Mesenchymal stem cell (in vitro differentiated cells and primary cell): ENCODE data around the gene CENPN.
A peak's percentile ranks its signal among the peaks of the same experiment; 100 is the strongest.

Source experiments
- DNase-seq: peaks from one replicate; pipeline ENCODE4 v3.0.0-alpha.2; 2013
- H2AFZ ChIP-seq: one replicate; pipeline ENCODE4 v1.6.1; 2013; ENCODE audit warnings: low read depth, mild to moderate bottlenecking, control low read depth, inconsistent platforms, low read length, moderate library complexity
- H2AK5ac ChIP-seq: 2 replicates; pipeline ENCODE4 v1.6.1; 2013; ENCODE audit warnings: low read length, moderate library complexity, mild to moderate bottlenecking, inconsistent platforms; ENCODE audit not compliant: severe bottlenecking
- H2BK120ac ChIP-seq: one replicate; pipeline ENCODE4 v1.6.1; 2013; ENCODE audit warnings: low read depth, mild to moderate bottlenecking, inconsistent platforms, low read length, moderate library complexity
- H2BK12ac ChIP-seq, 2 experiments: one replicate each; pipeline ENCODE4 v1.6.1; 2013; ENCODE audit warnings: inconsistent platforms in 2 of 2, low read length in 2 of 2, mild to moderate bottlenecking in 2 of 2, moderate library complexity in 2 of 2, control low read depth in 1 of 2
- H2BK15ac ChIP-seq: one replicate; pipeline ENCODE4 v1.6.1; 2013; ENCODE audit warnings: mild to moderate bottlenecking, low read depth, inconsistent platforms; ENCODE audit not compliant: poor library complexity, severe bottlenecking
- H2BK5ac ChIP-seq: 2 replicates; pipeline ENCODE4 v1.6.1; 2013; ENCODE audit warnings: low read depth, mild to moderate bottlenecking, low read length, control low read depth, inconsistent platforms; ENCODE audit not compliant: poor library complexity, severe bottlenecking
- H3K14ac ChIP-seq, 2 experiments: one replicate each; pipeline ENCODE4 v1.6.1; 2013; ENCODE audit warnings: inconsistent platforms in 2 of 2, low read length in 2 of 2, control low read depth in 1 of 2, mild to moderate bottlenecking in 1 of 2, moderate library complexity in 1 of 2
- H3K18ac ChIP-seq, 2 experiments: one replicate each; pipeline ENCODE4 v1.6.1; 2013; ENCODE audit warnings: inconsistent platforms in 2 of 2, low read length in 2 of 2, control low read depth in 1 of 2, low read depth in 1 of 2, mild to moderate bottlenecking in 1 of 2
- H3K23ac ChIP-seq, 2 experiments: one replicate each; pipeline ENCODE4 v1.6.1; 2013; ENCODE audit warnings: inconsistent platforms in 2 of 2, low read length in 2 of 2, mild to moderate bottlenecking in 2 of 2, moderate library complexity in 2 of 2, control low read depth in 1 of 2
- H3K27ac ChIP-seq: 2 replicates; pipeline ENCODE4 v1.5.1; 2013; ENCODE audit warnings: mild to moderate bottlenecking, moderate library complexity, low read length, control low read depth, inconsistent platforms; ENCODE audit not compliant: poor library complexity, severe bottlenecking
- H3K27me3 ChIP-seq, 2 experiments: 2 replicates each; pipeline versions ENCODE4 v1.6.1 to v1.7.0; 2013; ENCODE audit warnings: low read length in 2 of 2, mild to moderate bottlenecking in 2 of 2, moderate library complexity in 2 of 2, control low read depth in 1 of 2, inconsistent platforms in 1 of 2; ENCODE audit not compliant: control insufficient read depth in 1 of 2, insufficient read depth in 1 of 2
- H3K36me3 ChIP-seq, 2 experiments: 2 replicates each; pipeline versions ENCODE4 v1.6.1 to v1.7.0; 2013; ENCODE audit warnings: low read length in 2 of 2, control low read depth in 1 of 2, inconsistent platforms in 1 of 2, low read depth in 1 of 2, mild to moderate bottlenecking in 1 of 2; ENCODE audit not compliant: insufficient read depth in 2 of 2, control insufficient read depth in 1 of 2
- H3K4ac ChIP-seq, 2 experiments: one replicate each; pipeline ENCODE4 v1.6.1; 2013; ENCODE audit warnings: inconsistent platforms in 2 of 2, low read length in 2 of 2, mild to moderate bottlenecking in 2 of 2, moderate library complexity in 2 of 2, control low read depth in 1 of 2, low read depth in 1 of 2
- H3K4me1 ChIP-seq: 2 replicates; pipeline ENCODE4 v1.6.1; 2013; ENCODE audit warnings: low read depth, low read length, control low read depth; ENCODE audit not compliant: control insufficient read depth, insufficient read depth
- H3K4me2 ChIP-seq: 2 replicates; pipeline ENCODE4 v1.6.1; 2013; ENCODE audit warnings: low read length, mild to moderate bottlenecking, inconsistent platforms; ENCODE audit not compliant: poor library complexity, severe bottlenecking
- H3K4me3 ChIP-seq, 2 experiments: 2 replicates each; pipeline versions ENCODE4 v1.5.1 to v1.7.0; 2013; ENCODE audit warnings: low read length in 2 of 2, mild to moderate bottlenecking in 2 of 2, control low read depth in 1 of 2, low read depth in 1 of 2; ENCODE audit not compliant: insufficient read depth in 1 of 2
- H3K79me1 ChIP-seq: replicated peaks from 2 replicates; pipeline ENCODE4 v1.6.1; 2013; ENCODE audit warnings: mild to moderate bottlenecking, control low read depth, low read length, inconsistent platforms; ENCODE audit not compliant: poor library complexity, severe bottlenecking
- H3K9ac ChIP-seq: 2 replicates; pipeline ENCODE4 v1.7.0; 2013; ENCODE audit warnings: mild to moderate bottlenecking, low read length, moderate library complexity
- H3K9me3 ChIP-seq: 2 replicates; pipeline ENCODE4 v1.7.0; 2013; ENCODE audit warnings: mild to moderate bottlenecking, low read length; ENCODE audit not compliant: control insufficient read depth
- H4K8ac ChIP-seq: one replicate; pipeline ENCODE4 v1.6.1; 2013; ENCODE audit warnings: inconsistent platforms, mild to moderate bottlenecking, low read length, moderate library complexity
- H4K91ac ChIP-seq: one replicate; pipeline ENCODE4 v1.6.1; 2013; ENCODE audit warnings: mild to moderate bottlenecking, low read length, inconsistent platforms
- WGBS: methylation state at CpG from one replicate; pipeline ENCODE4 v1.1.7; 2013; ENCODE audit warnings: mixed read lengths; 5-methylcytosine and 5-hydroxymethylcytosine counted together

Gene CENPN

GRCh38 chr16:81018496-81018895 is 11.5 kb downstream of the CENPN start:
- Histone ChIP-seq H3K9me3 (no peaks in the 10 kb centered on the region), H2AFZ (no peak overlapping the region), H2BK120ac (no peak overlapping the region), H3K23ac (no peak overlapping the region), H2BK12ac (no peak overlapping the region), H4K8ac (no peak overlapping the region), H3K27ac (no peak overlapping the region), H3K9ac (no peak overlapping the region), H3K14ac (no peak overlapping the region), H2BK5ac (no peak overlapping the region), H3K4ac (no peak overlapping the region), H3K18ac (no peak overlapping the region), H2AK5ac (no peak overlapping the region), H3K4me3 (no peak overlapping the region), H3K4me1 (no peaks in the 10 kb centered on the region), H3K36me3 (peaks cover 18 to 74% of the 10 kb centered on the region in 2 experiments), H4K91ac (no peak overlapping the region), H2BK15ac (no peak overlapping the region), H3K4me2 (no peak overlapping the region), H3K27me3 (no peaks in the 10 kb centered on the region), H3K79me1 (peaks cover 4% of the 10 kb centered on the region)
- WGBS, result 100% methylated on average over 2 of the region's 2 CpGs
- DNase-seq, result no peak

DNA sequence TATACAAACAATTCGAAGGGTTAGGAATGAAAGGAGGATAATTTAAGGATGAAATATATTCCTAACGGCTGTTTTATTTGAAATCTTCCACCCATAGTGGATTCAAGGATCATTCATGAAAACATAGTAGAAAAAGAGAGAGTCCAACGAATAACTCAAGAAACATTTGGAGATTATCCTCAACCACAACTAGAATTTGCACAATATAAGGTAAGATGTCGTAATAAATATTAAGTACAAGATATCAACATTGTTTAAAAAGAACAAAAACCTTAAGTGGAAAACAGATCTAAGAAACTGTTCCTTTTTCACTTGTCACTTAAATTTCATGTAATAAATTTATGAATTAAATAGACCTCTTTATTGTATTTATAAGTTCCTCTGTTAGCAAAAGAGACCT is 19.4 kb downstream of the CENPN start:
- Histone ChIP-seq H3K4me1 (no peaks in the 10 kb centered on the region), H3K4me3 (no peak overlapping the region), H4K91ac (no peak overlapping the region), H3K18ac (no peak overlapping the region), H2BK12ac (no peak overlapping the region), H3K36me3 (peaks cover 0 to 45% of the 10 kb centered on the region in 2 experiments), H2BK120ac (no peak overlapping the region), H2AK5ac (no peak overlapping the region), H4K8ac (no peak overlapping the region), H2AFZ (no peak overlapping the region), H3K4ac (no peak overlapping the region), H3K14ac (no peak overlapping the region), H3K27me3 (no peaks in the 10 kb centered on the region), H2BK15ac (no peak overlapping the region), H3K23ac (no peak overlapping the region), H3K9ac (no peak overlapping the region), H2BK5ac (no peak overlapping the region), H3K27ac (no peak overlapping the region), H3K79me1 (no peaks in the 10 kb centered on the region), H3K4me2 (no peak overlapping the region), H3K9me3 (no peaks in the 10 kb centered on the region)
- DNase-seq, result no peak
- 100% methylated on average over 1 of the region's 4 CpGs for WGBS

DNA sequence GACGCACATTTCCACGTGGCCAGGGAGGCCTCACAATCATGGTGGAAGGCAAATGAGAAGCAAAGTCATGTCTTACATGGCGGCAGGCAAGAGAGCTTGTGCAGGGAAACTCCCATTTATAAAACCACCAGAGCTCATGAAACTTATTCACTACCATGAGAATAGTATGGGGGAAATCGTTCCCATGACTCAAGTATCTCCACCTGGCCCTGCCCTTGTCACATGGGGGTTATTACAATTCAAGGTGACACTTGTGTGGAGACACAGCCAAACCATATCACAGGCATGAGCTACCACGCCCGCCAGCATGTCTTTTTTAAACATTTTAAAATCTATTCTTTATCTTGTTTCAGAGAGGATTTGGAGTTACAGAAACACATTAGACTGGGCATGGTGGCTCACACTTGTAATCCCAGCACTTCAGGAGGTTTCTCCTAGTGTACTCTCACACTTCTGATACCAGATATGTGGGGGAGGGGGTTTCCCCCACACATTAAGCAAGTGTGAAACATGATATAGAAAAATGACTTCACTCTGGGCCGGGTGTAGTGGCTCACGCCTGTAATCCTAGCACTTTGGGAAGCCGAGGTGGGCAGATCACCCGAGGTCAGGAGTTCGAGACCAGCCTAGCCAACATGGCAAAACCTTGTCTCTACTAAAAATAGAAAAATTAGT is 23.1 kb downstream of the CENPN start:
- no peak overlapping the region for H3K18ac ChIP-seq
- H3K4me1 ChIP-seq, result no peaks in the 10 kb centered on the region
- H3K27me3 ChIP-seq, result no peaks in the 10 kb centered on the region
- H3K36me3 ChIP-seq, result peaks cover 0 to 23% of the 10 kb centered on the region in 2 experiments
- no peak overlapping the region for H4K91ac ChIP-seq
- no peak for DNase-seq
- H3K4me3 ChIP-seq, result no peak overlapping the region
- H2BK15ac ChIP-seq, result no peak overlapping the region
- no peak overlapping the region for H3K14ac ChIP-seq
- H2BK120ac ChIP-seq, result no peak overlapping the region
- no peak overlapping the region for H2BK5ac ChIP-seq
- H2BK12ac ChIP-seq, result no peak overlapping the region
- no peak overlapping the region for H4K8ac ChIP-seq
- no peaks in the 10 kb centered on the region for H3K9me3 ChIP-seq
- H3K79me1 ChIP-seq, result no peaks in the 10 kb centered on the region
- H3K9ac ChIP-seq, result no peak overlapping the region
- no peak overlapping the region for H2AFZ ChIP-seq
- 98% methylated on average over 8 of the region's 11 CpGs for WGBS
- no peak overlapping the region for H3K4ac ChIP-seq
- no peak overlapping the region for H2AK5ac ChIP-seq
- no peak overlapping the region for H3K27ac ChIP-seq
- no peak overlapping the region for H3K4me2 ChIP-seq
- no peak overlapping the region for H3K23ac ChIP-seq

DNA sequence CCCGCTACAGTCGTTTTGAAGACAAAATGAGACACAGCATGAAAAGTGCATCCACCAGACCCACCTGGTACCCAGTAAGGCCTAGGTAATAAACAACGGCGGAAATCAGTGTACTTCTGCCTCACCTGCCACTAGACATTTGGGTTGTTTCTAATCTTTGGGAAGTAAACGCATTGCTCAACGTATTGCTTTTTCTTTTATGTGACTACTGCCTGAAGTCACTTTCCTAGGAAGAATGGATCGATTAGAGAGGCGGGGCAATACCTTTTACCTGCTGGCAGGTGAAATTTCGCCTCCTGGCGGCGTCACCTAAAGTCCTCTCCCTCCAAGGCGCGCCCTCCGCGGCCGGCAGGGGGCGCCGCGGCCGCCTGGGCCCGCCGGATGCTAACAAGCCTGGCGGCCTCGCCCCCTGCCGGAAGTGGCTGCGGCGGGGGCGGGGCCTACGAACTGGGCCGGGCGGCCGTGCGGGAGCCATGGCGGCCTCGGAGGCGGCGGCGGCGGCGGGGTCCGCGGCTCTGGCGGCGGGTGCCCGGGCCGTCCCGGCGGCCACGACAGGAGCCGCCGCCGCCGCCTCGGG is 28.5 kb downstream of the CENPN start, which contains the start of gene ATMIN:
Gene ATMIN, plus strand, starts transcription at position 445 of the 577 bp plus-strand sequence. Its CDS starts 29 bp downstream, at position 474.
- no peak within 1 kb of the TSS for H2BK12ac ChIP-seq
- 14% methylated on average over 29 of the region's 54 CpGs for WGBS

More for the DNA sequence above, 28.5 kb downstream of the CENPN start, which contains the start of gene ATMIN:
- Histone ChIP-seq H2AK5ac (no peak within 1 kb of the TSS), H4K91ac (no peak within 1 kb of the TSS), H3K9ac (peak within 1 kb of the TSS; percentile 88), H3K23ac (peak within 1 kb of the TSS in 1 of 2 experiments; percentile 57), H3K4me2 (peak within 1 kb of the TSS; percentile 83), H4K8ac (peak within 1 kb of the TSS; percentile 45), H2BK15ac (no peak within 1 kb of the TSS), H2AFZ (peak within 1 kb of the TSS; percentile 68), H3K4me1 (peaks cover 3% of the 10 kb centered on the region), H3K4ac (peak within 1 kb of the TSS; percentile 15 to 81), H2BK120ac (no peak within 1 kb of the TSS), H3K27me3 (no peaks in the 10 kb centered on the region), H3K14ac (peak within 1 kb of the TSS in 1 of 2 experiments; percentile 58), H3K36me3 (peaks cover 8 to 10% of the 10 kb centered on the region in 2 experiments), H3K4me3 (peak within 1 kb of the TSS; percentile 89 to 91), H3K27ac (no peak within 1 kb of the TSS), H3K79me1 (peaks cover 15% of the 10 kb centered on the region), H2BK5ac (no peak within 1 kb of the TSS), H3K9me3 (no peaks in the 10 kb centered on the region), H3K18ac (peak within 1 kb of the TSS; percentile 50 to 95)
- peak; percentile 79 for DNase-seq
